PC-3 (cell line): ENCODE results near the gene ARHGAP4. TPM values are rescaled to one million over a fixed set of nuclear protein-coding genes. Genes with fewer than 3 reads are reported as not detected.

Experiments
- ATAC-seq: fragments of 200-7000 bp; cut with Tn5 transposase; 2 replicates; pipeline ENCODE4 v1.9.1; 2020; ENCODE audit warnings: mild to moderate bottlenecking, moderate library complexity
- BruUV-seq: library from RNA; stranded (reverse); fragments of 400-500 nt; replicated peaks from 2 replicates; lab custom pipeline; 2021; lab: Mats Ljungman, UMichigan
- CTCF ChIA-PET: fragments of 300-600 bp; sonication (Branson Sonifier 250); formaldehyde crosslinking; loops from one replicate; lab custom pipeline; 2022; ENCODE audit warnings: antibody characterized with exemption; lab: Charles Lee
- POLR2A ChIA-PET: fragments of 300-600 bp; sonication (Branson Sonifier 250); formaldehyde crosslinking; loops from one replicate; lab custom pipeline; 2022; ENCODE audit warnings: antibody characterized with exemption; ENCODE audit not compliant: unreplicated experiment; lab: Charles Lee
- DNase-seq: peaks from one replicate; pipeline ENCODE4 v3.0.0-alpha.2; 2015
- H2AFZ ChIP-seq: fragments of 300-600 bp; sonication (generic); 2 replicates; pipeline ENCODE4 v1.6.0; 2016; ENCODE audit warnings: antibody characterized with exemption, low read length
- H3F3A ChIP-seq: fragments of 300-600 bp; sonication (generic); one replicate; pipeline ENCODE4 v1.6.0; 2017; ENCODE audit warnings: antibody characterized with exemption, low read length, control low read depth, mild to moderate bottlenecking; ENCODE audit not compliant: unreplicated experiment
- H3K27ac ChIP-seq: fragments of 300-600 bp; sonication (generic); 2 replicates; pipeline ENCODE4 v1.5.1; 2016; ENCODE audit warnings: mild to moderate bottlenecking, low read length
- H3K27me3 ChIP-seq: fragments of 300-600 bp; sonication (generic); 2 replicates; pipeline ENCODE4 v1.6.1; 2016; ENCODE audit warnings: low read length, mixed read lengths
- H3K36me3 ChIP-seq: fragments of 300-600 bp; sonication (generic); 2 replicates; pipeline ENCODE4 v1.6.1; 2016; ENCODE audit warnings: low read depth, mixed run types, low read length, mixed read lengths
- H3K4me1 ChIP-seq: fragments of 300-600 bp; sonication (generic); 2 replicates; pipeline ENCODE4 v1.5.1; 2016; ENCODE audit warnings: low read length; ENCODE audit not compliant: insufficient read depth
- H3K4me2 ChIP-seq: fragments of 300-600 bp; sonication (generic); 2 replicates; pipeline ENCODE4 v1.6.0; 2016; ENCODE audit warnings: low read length
- H3K4me3 ChIP-seq: fragments of 300-600 bp; sonication (generic); 2 replicates; pipeline ENCODE4 v1.5.1; 2016; ENCODE audit warnings: mild to moderate bottlenecking, low read length, mixed read lengths
- H3K79me2 ChIP-seq: fragments of 300-600 bp; sonication (generic); 2 replicates; pipeline ENCODE4 v1.6.1; 2017; ENCODE audit warnings: low read length, mixed read lengths
- H3K9ac ChIP-seq: fragments of 300-600 bp; sonication (generic); 2 replicates; pipeline ENCODE4 v1.6.0; 2016; ENCODE audit warnings: mild to moderate bottlenecking, low read length
- H3K9me2 ChIP-seq: fragments of 300-600 bp; sonication (generic); replicated peaks from 2 replicates; pipeline ENCODE4 v1.6.1; 2016; ENCODE audit warnings: mixed run types, low read length, mixed read lengths
- H3K9me3 ChIP-seq: fragments of 300-600 bp; sonication (generic); 2 replicates; pipeline ENCODE4 v1.6.1; 2016; ENCODE audit warnings: low read length, mixed read lengths
- H4K20me1 ChIP-seq: fragments of 300-600 bp; sonication (generic); 2 replicates; pipeline ENCODE4 v1.6.1; 2016; ENCODE audit warnings: low read length, mixed read lengths
- CTCF ChIP-seq: fragments of 300-600 bp; sonication (generic); conservative IDR thresholded peaks from 2 replicates; pipeline ENCODE4 v1.5.1; 2017; ENCODE audit warnings: antibody characterized with exemption, low read depth, mild to moderate bottlenecking, low read length
- EZH2 ChIP-seq: fragments of 300-600 bp; sonication (generic); IDR thresholded peaks from one replicate; pipeline ENCODE4 v1.6.1; 2017; ENCODE audit warnings: antibody characterized with exemption, mild to moderate bottlenecking, low read length; ENCODE audit not compliant: unreplicated experiment
- EZH2phosphoT487 ChIP-seq: fragments of 300-600 bp; sonication (generic); IDR thresholded peaks from 2 replicates; pipeline ENCODE4 v1.6.1; 2018; ENCODE audit warnings: mild to moderate bottlenecking, antibody characterized with exemption, low read length, borderline replicate concordance
- intact Hi-C: fragments of 100-400 bp; cut with micrococcal nuclease; formaldehyde crosslinking; loops from 2 replicates; pipeline ENCODE4 v1.9.0; 2023
- total RNA-seq: library from RNA; depleted of rRNA; stranded (reverse); fragments of >200 nt; gene quantifications from 2 replicates; pipeline ENCODE4 v1.2.3, GENCODE V29; 2014

The ARHGAP4 gene
- total RNA-seq, 1 experiment from 2014 or later = 4.6 TPM

DNA sequence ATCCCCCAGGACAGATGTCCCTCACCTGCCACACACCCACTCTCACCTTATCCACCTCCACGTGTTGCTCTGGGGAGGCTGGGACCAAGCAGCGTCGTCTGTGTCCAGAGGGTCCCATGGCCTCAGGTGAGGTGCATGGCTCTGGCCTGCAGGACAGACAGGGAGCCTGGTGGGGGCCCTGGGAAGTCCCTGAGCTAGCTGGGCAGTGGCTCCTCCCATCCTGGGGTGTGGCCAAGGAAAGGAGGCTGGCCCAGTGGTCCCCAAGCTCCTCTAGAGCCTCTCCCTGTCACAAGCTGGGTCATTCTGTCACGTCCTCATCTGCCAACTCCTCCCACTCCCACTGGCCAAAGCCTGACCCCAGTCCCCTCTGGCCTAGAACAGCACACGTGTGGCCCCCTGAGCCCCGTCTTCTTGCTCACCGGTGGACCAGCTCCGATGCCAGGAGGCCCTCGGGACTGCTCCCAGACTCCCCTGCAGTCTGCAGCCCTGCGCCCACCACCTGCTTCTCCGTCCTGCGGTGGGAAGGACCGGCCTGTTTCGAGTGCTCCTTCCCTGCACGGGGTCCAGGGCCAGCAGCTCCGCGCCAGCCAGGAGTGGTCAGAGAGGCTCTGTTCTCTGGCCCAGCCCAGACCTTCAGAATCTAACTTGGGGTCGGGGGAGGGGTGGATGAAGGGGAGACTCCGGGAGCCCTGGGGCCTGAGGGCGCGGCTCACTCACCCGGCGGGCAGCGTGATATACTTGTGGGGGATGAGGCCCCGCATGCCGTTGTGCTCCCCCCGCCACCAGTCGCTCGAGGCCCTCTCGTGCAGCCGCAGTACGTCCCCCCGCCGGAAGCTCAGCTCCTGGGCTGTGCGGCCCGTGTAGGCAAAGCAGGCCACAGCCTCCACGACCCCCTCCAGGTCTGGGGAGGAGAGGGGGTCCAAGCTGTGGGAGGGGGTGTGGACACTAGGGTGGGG lies 16.8 kb downstream of the ARHGAP4 start:
- POLR2A ChIA-PET = no interaction called here
- CTCF ChIA-PET = no interaction called here
- Histone ChIP-seq H3K4me3 (no peak overlapping the region), H2AFZ (no peak overlapping the region), H3K4me2 (no peak overlapping the region), H3K4me1 (no peaks in the 10 kb centered on the region), H3K27ac (no peak overlapping the region), H4K20me1 (no peaks in the 10 kb centered on the region), H3K9ac (no peak overlapping the region), H3F3A (no peaks in the 10 kb centered on the region), H3K9me2 (no peaks in the 10 kb centered on the region), H3K27me3 (no peaks in the 10 kb centered on the region), H3K9me3 (no peaks in the 10 kb centered on the region), H3K36me3 (no peaks in the 10 kb centered on the region), H3K79me2 (no peaks in the 10 kb centered on the region)
- no TSS peak for BruUV-seq
- no peak for TF ChIP-seq EZH2
- ATAC-seq = no peak; the same call in 1 of the 2 replicates
- DNase-seq = no peak
- intact Hi-C loops = no loop called here

GRCh38 chrX:153908219-153908860 lies 17.7 kb downstream of the ARHGAP4 start:
- no peaks in the 10 kb centered on the region for H4K20me1 ChIP-seq
- H3K9me2 ChIP-seq = no peaks in the 10 kb centered on the region
- H3K36me3 ChIP-seq = no peaks in the 10 kb centered on the region
- H2AFZ ChIP-seq = no peak overlapping the region
- H3K4me2 ChIP-seq = no peak overlapping the region
- H3K79me2 ChIP-seq = no peaks in the 10 kb centered on the region
- ATAC-seq (no peak), DNase-seq (no peak)
- intact Hi-C loops = no loop called here
- ChIA-PET CTCF (interaction anchor here (0.6 kb wide), 1 partner anchor 24 kb away, joined by 3 read pairs; no protein-coding TSS in a partner anchor), POLR2A (no interaction called here)
- no TSS peak for BruUV-seq
- no peak for TF ChIP-seq EZH2
- no peak for TF ChIP-seq CTCF
- no peak for TF ChIP-seq EZH2phosphoT487
- no peaks in the 10 kb centered on the region for H3F3A ChIP-seq
- no peak overlapping the region for H3K27ac ChIP-seq
- H3K27me3 ChIP-seq = no peaks in the 10 kb centered on the region
- no peak overlapping the region for H3K9ac ChIP-seq
- H3K9me3 ChIP-seq = no peaks in the 10 kb centered on the region
- no peaks in the 10 kb centered on the region for H3K4me1 ChIP-seq
- H3K4me3 ChIP-seq = no peak overlapping the region

DNA sequence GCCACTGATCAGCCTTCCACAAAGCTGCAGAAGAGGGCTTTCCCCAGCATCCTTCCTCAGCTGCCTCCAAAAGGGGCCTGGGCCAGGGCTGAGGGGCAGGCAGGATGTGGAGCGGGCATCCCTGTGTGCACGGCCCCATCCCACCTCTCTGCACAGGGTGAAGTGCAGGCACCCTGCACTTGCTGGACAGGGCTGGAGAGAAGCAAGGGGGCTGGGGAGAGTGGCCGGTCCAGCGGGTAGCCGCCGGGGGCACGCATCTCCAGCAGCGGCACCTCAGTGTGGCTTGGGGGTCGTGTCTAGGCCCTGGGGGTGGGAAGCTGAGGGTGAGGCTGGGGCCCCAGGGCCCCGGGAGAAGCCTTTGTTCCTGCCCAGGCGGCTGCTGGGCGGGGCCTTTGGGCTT lies 18.6 kb downstream of the ARHGAP4 start:
- no peaks in the 10 kb centered on the region for H4K20me1 ChIP-seq
- H3K4me2 ChIP-seq = no peak overlapping the region
- no peaks in the 10 kb centered on the region for H3K9me2 ChIP-seq
- POLR2A ChIA-PET = no interaction called here
- CTCF ChIA-PET = interaction anchor here (0.6 kb wide), 1 partner anchor 17 kb away, joined by 3 read pairs; no protein-coding TSS in a partner anchor
- H3K79me2 ChIP-seq = no peaks in the 10 kb centered on the region
- H3K4me3 ChIP-seq = no peak overlapping the region
- no TSS peak for BruUV-seq
- H2AFZ ChIP-seq = no peak overlapping the region
- DNase-seq = no peak
- H3K36me3 ChIP-seq = no peaks in the 10 kb centered on the region
- H3K4me1 ChIP-seq = peaks cover 2% of the 10 kb centered on the region; the same call in 1 of the 2 replicates
- no peaks in the 10 kb centered on the region for H3K9me3 ChIP-seq
- H3K27me3 ChIP-seq = no peaks in the 10 kb centered on the region
- intact Hi-C loops = no loop called here
- ATAC-seq = no peak
- H3F3A ChIP-seq = no peaks in the 10 kb centered on the region
- H3K9ac ChIP-seq = no peak overlapping the region
- no peak for TF ChIP-seq EZH2
- no peak for TF ChIP-seq EZH2phosphoT487
- no peak for TF ChIP-seq CTCF
- H3K27ac ChIP-seq = no peak overlapping the region
